HepG2 (cell line): ENCODE measurements around the gene METTL27. TPM values are rescaled to one million over a fixed set of nuclear protein-coding genes. Genes with fewer than 3 reads are reported as not detected.
A peak's percentile ranks its signal among the peaks of the same experiment; 100 is the strongest.

Experiments
- ARNTL ChIP-seq: sonication (generic); formaldehyde crosslinking; IDR thresholded peaks from 2 replicates; pipeline ENCODE4 v1.4.0; 2020; ENCODE audit warnings: mild to moderate bottlenecking, missing genetic modification reagents
- ESRRA ChIP-seq: sonication (generic); formaldehyde crosslinking; IDR thresholded peaks from 2 replicates; pipeline ENCODE4 v1.5.1; 2020; ENCODE audit warnings: mild to moderate bottlenecking, low read depth, missing genetic modification reagents
- FOXA1 ChIP-seq, 2 experiments: fragments of 450-650 bp in 1 of 2; sonication (generic) in 1 of 2; formaldehyde crosslinking in 1 of 2; IDR thresholded peaks; 2 replicates each; pipeline versions ENCODE4 v1.4.0 to v1.6.1; 2016 to 2020; ENCODE audit warnings: missing genetic modification reagents in 1 of 2
- GATAD2A ChIP-seq: IDR thresholded peaks from 2 replicates; pipeline ENCODE4 v1.6.1; 2016
- HNF4A ChIP-seq: sonication (generic); formaldehyde crosslinking; IDR thresholded peaks from 2 replicates; pipeline ENCODE4 v1.4.0; 2020; ENCODE audit warnings: missing genetic modification reagents
- HNF4G ChIP-seq, 2 experiments: sonication (generic) in 1 of 2; formaldehyde crosslinking in 1 of 2; IDR thresholded peaks; 2 replicates each; pipeline versions ENCODE4 v1.4.0 to v1.6.1; 2011 to 2020; ENCODE audit warnings: borderline replicate concordance in 2 of 2, low read depth in 2 of 2, mild to moderate bottlenecking in 2 of 2, low read length in 1 of 2, missing genetic modification reagents in 1 of 2, moderate library complexity in 1 of 2
- KDM5B ChIP-seq: sonication (generic); formaldehyde crosslinking; IDR thresholded peaks from 2 replicates; pipeline ENCODE4 v1.4.0; 2020; ENCODE audit warnings: missing genetic modification reagents, mild to moderate bottlenecking, borderline replicate concordance
- MAF1 ChIP-seq: sonication (generic); formaldehyde crosslinking; IDR thresholded peaks from 2 replicates; pipeline ENCODE4 v1.5.0; 2020; ENCODE audit warnings: missing genetic modification reagents, borderline replicate concordance
- MXI1 ChIP-seq: IDR thresholded peaks from 3 replicates; pipeline ENCODE4 v1.6.1; 2012; ENCODE audit warnings: low read depth, low read length, inconsistent platforms, borderline replicate concordance
- PCBP1 ChIP-seq: fragments of 200-400 bp; formaldehyde crosslinking; IDR thresholded peaks from 2 replicates; pipeline ENCODE4 v1.6.1; 2017; ENCODE audit warnings: mild to moderate bottlenecking, low read depth, low read length, borderline replicate concordance
- TCF7L2 ChIP-seq: IDR thresholded peaks from 2 replicates; pipeline ENCODE4 v1.6.1; 2011; ENCODE audit warnings: mild to moderate bottlenecking, low read depth, low read length, moderate library complexity
- ZC3H4 ChIP-seq: sonication (generic); formaldehyde crosslinking; IDR thresholded peaks from 2 replicates; pipeline ENCODE4 v1.4.0; 2020; ENCODE audit warnings: missing genetic modification reagents, borderline replicate concordance
- ZFY ChIP-seq: sonication (generic); formaldehyde crosslinking; IDR thresholded peaks from 2 replicates; pipeline ENCODE4 v1.4.0; 2020; ENCODE audit warnings: missing genetic modification reagents
- ZNF337 ChIP-seq: sonication (generic); formaldehyde crosslinking; IDR thresholded peaks from 2 replicates; pipeline ENCODE4 v1.5.1; 2020; ENCODE audit warnings: missing genetic modification reagents, low read depth, mild to moderate bottlenecking, borderline replicate concordance
- polyA plus RNA-seq, 8 experiments: library from polyadenylated mRNA; depleted of rRNA in 3 of 8; stranded (reverse) in 7 of 8; unstranded in 1 of 8; fragments of >200 nt; fragmentation: Illumina TruSeq in 4 of 8; extraction: Trizol in 4 of 8; gene quantifications; 2 replicates each; pipeline versions ENCODE4 v1.2.1 to v1.2.3, GENCODE V29; 2011 to 2016; ENCODE audit warnings: low read depth in 4 of 8, missing spikeins in 1 of 8, mixed read lengths in 1 of 8; ENCODE audit not compliant: insufficient read depth in 1 of 8
- total RNA-seq, 5 experiments: library from RNA; depleted of rRNA; stranded (reverse); fragments of >200 nt; fragmentation: Illumina TruSeq; extraction: Trizol; gene quantifications; 2 replicates each; pipeline ENCODE4 v1.2.3, GENCODE V29; 2016; ENCODE audit warnings: low read depth in 1 of 5
- TF ChIP-seq, protein P1 (sequence below): sonication (generic); formaldehyde crosslinking; IDR thresholded peaks from 2 replicates; pipeline ENCODE4 v1.5.1; 2020; ENCODE audit warnings: mild to moderate bottlenecking, missing genetic modification reagents, moderate library complexity
- TF ChIP-seq, protein P2 (sequence below): sonication (generic); formaldehyde crosslinking; conservative IDR thresholded peaks from 2 replicates; pipeline ENCODE4 v1.4.0; 2020; ENCODE audit warnings: mild to moderate bottlenecking, missing genetic modification reagents, moderate library complexity
- TF ChIP-seq, protein P3 (sequence below): sonication (generic); formaldehyde crosslinking; IDR thresholded peaks from 2 replicates; pipeline ENCODE4 v1.5.0; 2020; ENCODE audit warnings: mild to moderate bottlenecking, missing genetic modification reagents

METTL27 gene
- total and polyA plus RNA-seq, 2 of the 13 experiments (the other 11 are each of a cell fraction or from before 2014, with no cell fraction given): 2.0 to 3.0 TPM

DNA sequence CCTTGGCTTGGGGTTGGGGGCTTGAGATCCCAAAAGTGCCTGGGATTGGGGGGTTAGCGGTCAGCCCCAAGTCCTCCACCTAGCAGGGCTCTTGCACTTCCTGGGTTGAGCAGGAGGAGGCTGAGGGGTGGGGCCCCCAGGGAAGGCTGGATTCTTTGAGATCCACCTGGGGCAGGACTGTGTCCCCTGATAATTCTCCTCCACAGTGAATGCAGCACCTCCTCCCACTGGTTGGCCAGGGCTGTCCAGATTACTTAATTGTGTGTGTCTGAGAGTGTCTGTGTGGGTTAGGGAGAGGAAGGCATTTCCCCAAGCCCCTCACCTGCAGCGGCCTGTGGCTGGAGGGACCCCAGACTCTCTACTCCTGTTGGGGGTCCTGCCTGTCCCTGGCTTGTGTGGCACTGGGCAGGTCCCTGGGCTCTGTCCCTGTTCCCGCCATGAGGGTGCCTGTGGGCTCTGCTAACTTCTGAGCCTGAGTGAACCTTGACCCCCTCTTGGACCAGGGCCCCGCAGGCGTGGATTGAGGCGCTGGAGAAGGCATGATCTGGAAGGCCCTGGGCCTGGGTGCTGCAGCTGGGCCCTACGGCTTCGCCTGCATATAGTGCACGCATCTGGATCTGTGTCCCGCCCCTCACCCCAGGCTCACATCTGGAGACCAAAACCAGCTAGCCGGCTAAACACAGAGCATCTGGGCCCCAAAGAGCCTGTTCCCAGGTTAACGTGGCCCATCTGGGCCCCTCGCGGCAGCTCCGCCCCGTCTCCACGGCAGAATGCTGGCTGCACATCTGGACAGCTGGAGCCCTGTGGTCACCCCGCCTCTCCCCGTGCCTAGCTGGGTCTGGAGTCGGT is 29.1 kb upstream of the METTL27 start (continued):
- TF ChIP-seq, protein P1, sequence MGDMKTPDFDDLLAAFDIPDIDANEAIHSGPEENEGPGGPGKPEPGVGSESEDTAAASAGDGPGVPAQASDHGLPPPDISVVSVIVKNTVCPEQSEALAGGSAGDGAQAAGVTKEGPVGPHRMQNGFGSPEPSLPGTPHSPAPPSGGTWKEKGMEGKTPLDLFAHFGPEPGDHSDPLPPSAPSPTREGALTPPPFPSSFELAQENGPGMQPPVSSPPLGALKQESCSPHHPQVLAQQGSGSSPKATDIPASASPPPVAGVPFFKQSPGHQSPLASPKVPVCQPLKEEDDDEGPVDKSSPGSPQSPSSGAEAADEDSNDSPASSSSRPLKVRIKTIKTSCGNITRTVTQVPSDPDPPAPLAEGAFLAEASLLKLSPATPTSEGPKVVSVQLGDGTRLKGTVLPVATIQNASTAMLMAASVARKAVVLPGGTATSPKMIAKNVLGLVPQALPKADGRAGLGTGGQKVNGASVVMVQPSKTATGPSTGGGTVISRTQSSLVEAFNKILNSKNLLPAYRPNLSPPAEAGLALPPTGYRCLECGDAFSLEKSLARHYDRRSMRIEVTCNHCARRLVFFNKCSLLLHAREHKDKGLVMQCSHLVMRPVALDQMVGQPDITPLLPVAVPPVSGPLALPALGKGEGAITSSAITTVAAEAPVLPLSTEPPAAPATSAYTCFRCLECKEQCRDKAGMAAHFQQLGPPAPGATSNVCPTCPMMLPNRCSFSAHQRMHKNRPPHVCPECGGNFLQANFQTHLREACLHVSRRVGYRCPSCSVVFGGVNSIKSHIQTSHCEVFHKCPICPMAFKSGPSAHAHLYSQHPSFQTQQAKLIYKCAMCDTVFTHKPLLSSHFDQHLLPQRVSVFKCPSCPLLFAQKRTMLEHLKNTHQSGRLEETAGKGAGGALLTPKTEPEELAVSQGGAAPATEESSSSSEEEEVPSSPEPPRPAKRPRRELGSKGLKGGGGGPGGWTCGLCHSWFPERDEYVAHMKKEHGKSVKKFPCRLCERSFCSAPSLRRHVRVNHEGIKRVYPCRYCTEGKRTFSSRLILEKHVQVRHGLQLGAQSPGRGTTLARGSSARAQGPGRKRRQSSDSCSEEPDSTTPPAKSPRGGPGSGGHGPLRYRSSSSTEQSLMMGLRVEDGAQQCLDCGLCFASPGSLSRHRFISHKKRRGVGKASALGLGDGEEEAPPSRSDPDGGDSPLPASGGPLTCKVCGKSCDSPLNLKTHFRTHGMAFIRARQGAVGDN (CRISPR knock-in tag): peak; percentile 59
- TF ChIP-seq, protein P2, sequence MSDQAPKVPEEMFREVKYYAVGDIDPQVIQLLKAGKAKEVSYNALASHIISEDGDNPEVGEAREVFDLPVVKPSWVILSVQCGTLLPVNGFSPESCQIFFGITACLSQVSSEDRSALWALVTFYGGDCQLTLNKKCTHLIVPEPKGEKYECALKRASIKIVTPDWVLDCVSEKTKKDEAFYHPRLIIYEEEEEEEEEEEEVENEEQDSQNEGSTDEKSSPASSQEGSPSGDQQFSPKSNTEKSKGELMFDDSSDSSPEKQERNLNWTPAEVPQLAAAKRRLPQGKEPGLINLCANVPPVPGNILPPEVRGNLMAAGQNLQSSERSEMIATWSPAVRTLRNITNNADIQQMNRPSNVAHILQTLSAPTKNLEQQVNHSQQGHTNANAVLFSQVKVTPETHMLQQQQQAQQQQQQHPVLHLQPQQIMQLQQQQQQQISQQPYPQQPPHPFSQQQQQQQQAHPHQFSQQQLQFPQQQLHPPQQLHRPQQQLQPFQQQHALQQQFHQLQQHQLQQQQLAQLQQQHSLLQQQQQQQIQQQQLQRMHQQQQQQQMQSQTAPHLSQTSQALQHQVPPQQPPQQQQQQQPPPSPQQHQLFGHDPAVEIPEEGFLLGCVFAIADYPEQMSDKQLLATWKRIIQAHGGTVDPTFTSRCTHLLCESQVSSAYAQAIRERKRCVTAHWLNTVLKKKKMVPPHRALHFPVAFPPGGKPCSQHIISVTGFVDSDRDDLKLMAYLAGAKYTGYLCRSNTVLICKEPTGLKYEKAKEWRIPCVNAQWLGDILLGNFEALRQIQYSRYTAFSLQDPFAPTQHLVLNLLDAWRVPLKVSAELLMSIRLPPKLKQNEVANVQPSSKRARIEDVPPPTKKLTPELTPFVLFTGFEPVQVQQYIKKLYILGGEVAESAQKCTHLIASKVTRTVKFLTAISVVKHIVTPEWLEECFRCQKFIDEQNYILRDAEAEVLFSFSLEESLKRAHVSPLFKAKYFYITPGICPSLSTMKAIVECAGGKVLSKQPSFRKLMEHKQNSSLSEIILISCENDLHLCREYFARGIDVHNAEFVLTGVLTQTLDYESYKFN (CRISPR knock-in tag): 0 out of 2 replicates have a peak, but pooled peaks have one; percentile 9
- TF ChIP-seq ZC3H4 (no peak), HNF4A (CRISPR knock-in tag) (peak; percentile 69), HNF4G (IDR thresholded peaks at IDR 0.05; ENCODE audit: borderline replicate concordance, low read depth, low read length) (0 out of 2 replicates have a peak, but pooled peaks have one; percentile 12), HNF4G (CRISPR knock-in tag; IDR thresholded peaks at IDR 0.05; ENCODE audit: borderline replicate concordance, low read depth) (no peak; the same call in 1 of the 2 replicates), MXI1 (no peak), TCF7L2 (no peak), ARNTL (CRISPR knock-in tag) (no peak), ESRRA (CRISPR knock-in tag) (0 out of 2 replicates have a peak, but pooled peaks have one; percentile 14), ZFY (CRISPR knock-in tag) (peak; percentile 50; the same call in 1 of the 2 replicates), PCBP1 (no peak), FOXA1 (IDR thresholded peaks at IDR 0.05) (no peak), FOXA1 (CRISPR knock-in tag; IDR thresholded peaks at IDR 0.05) (no peak), MAF1 (CRISPR knock-in tag) (no peak), ZNF337 (CRISPR knock-in tag) (no peak), GATAD2A (CRISPR knock-in tag) (peak; percentile 41), KDM5B (CRISPR knock-in tag) (peak; percentile 27; the same call in 1 of the 2 replicates)
- TF ChIP-seq, protein P3, sequence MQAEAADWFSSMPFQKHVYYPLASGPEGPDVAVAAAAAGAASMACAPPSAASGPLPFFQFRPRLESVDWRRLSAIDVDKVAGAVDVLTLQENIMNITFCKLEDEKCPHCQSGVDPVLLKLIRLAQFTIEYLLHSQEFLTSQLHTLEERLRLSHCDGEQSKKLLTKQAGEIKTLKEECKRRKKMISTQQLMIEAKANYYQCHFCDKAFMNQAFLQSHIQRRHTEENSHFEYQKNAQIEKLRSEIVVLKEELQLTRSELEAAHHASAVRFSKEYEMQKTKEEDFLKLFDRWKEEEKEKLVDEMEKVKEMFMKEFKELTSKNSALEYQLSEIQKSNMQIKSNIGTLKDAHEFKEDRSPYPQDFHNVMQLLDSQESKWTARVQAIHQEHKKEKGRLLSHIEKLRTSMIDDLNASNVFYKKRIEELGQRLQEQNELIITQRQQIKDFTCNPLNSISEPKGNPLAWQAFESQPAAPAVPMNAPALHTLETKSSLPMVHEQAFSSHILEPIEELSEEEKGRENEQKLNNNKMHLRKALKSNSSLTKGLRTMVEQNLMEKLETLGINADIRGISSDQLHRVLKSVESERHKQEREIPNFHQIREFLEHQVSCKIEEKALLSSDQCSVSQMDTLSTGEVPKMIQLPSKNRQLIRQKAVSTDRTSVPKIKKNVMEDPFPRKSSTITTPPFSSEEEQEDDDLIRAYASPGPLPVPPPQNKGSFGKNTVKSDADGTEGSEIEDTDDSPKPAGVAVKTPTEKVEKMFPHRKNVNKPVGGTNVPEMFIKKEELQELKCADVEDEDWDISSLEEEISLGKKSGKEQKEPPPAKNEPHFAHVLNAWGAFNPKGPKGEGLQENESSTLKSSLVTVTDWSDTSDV (CRISPR knock-in tag): 0 out of 2 replicates have a peak, but pooled peaks have one; percentile 29
